Osteocyte (in vitro differentiated cells): ENCODE data around the gene KLHDC4. TPM values are rescaled to one million over a fixed set of nuclear protein-coding genes. Genes with fewer than 3 reads are reported as not detected.

Source experiments
- DNase-seq: peaks from one replicate; pipeline ENCODE4 v3.0.0; 2021; ENCODE audit warnings: mixed read lengths; ENCODE audit not compliant: unreplicated experiment; ENCODE audit errors: extremely low spot score
- H3K27ac Mint-ChIP-seq: one replicate; pipeline ENCODE4 v1.8.0; 2021; ENCODE audit warnings: mild to moderate bottlenecking, mixed read lengths; ENCODE audit not compliant: unreplicated experiment
- H3K27me3 Mint-ChIP-seq: one replicate; pipeline ENCODE4 v1.8.0; 2021; ENCODE audit warnings: mixed read lengths; ENCODE audit not compliant: unreplicated experiment
- H3K36me3 Mint-ChIP-seq: one replicate; pipeline ENCODE4 v1.8.0; 2021; ENCODE audit warnings: mixed read lengths; ENCODE audit not compliant: unreplicated experiment
- H3K4me1 Mint-ChIP-seq: one replicate; pipeline ENCODE4 v1.8.0; 2021; ENCODE audit warnings: mixed read lengths; ENCODE audit not compliant: unreplicated experiment
- H3K4me3 Mint-ChIP-seq: one replicate; pipeline ENCODE4 v1.8.0; 2021; ENCODE audit warnings: mild to moderate bottlenecking, moderate library complexity, mixed read lengths; ENCODE audit not compliant: unreplicated experiment
- H3K9me3 Mint-ChIP-seq: one replicate; pipeline ENCODE4 v1.8.0; 2021; ENCODE audit warnings: mixed read lengths; ENCODE audit not compliant: unreplicated experiment
- CTCF ChIP-seq: fragments of 200-600 bp; sonication (generic); IDR thresholded peaks from 2 replicates; pipeline ENCODE4 v1.5.0; 2021; ENCODE audit warnings: antibody characterized with exemption, mild to moderate bottlenecking, moderate library complexity
- total RNA-seq: library from RNA; stranded (reverse); gene quantifications from 2 replicates; pipeline ENCODE4 v1.2.1, GENCODE V29; 2021

The KLHDC4 gene
- total RNA-seq, 1 donor from 2014 or later = 31.0 TPM

DNA sequence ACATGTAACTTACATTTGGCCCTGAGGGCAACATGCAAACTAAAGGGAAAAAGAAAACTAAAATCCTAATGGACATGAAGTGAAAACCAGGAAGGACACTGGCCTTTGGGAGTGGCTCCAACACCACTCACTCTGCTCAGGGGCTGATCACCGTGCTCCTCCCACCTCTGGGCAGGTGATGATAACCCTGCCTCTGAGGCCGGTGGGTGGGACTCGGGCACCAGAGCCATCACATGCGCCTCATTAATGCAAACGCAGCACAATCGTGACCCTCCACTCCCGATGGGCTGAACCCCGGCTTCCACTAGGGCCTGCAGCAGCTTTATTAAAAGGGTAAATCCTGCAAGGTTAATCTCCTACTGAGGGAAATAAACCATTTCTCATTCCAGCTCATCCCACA, 4.7 kb downstream of the KLHDC4 start:
- no peak for DNase-seq
- no peak overlapping the region for H3K4me3 Mint-ChIP-seq
- H3K4me1 Mint-ChIP-seq = peaks cover 13% of the 10 kb centered on the region
- no peaks in the 10 kb centered on the region for H3K9me3 Mint-ChIP-seq
- TF ChIP-seq CTCF = no peak
- peaks cover 20% of the 10 kb centered on the region for H3K36me3 Mint-ChIP-seq
- no peak overlapping the region for H3K27ac Mint-ChIP-seq
- H3K27me3 Mint-ChIP-seq = no peaks in the 10 kb centered on the region

DNA sequence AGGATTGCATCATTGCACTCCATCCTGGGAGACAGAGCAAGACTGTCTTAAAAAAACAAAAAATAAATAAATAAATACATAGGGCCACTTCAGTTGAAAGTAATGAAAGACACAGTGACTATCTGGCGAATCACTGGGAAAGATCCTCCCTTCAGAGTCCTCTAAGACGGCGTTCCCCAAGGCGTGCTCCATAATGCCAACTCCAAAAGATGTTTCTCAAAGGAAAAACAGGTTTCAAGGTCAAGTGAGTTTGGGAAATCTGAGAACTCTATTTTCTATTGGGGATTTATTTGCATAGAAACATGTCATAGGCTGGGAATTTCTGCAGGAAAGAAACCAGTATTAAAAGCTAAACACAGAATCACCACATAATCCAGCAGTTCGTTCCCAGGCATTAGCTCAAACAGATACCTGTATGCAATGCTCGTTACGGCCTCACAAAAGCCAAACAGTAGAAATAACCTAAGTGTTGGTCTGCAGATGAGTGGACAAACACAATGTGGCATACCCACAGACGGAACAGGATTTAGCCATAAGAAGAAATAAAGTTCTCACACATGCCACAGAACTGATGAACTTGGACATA, 7.9 kb downstream of the KLHDC4 start:
- TF ChIP-seq CTCF = no peak
- Mint-ChIP-seq H3K27ac (no peak overlapping the region), H3K9me3 (no peaks in the 10 kb centered on the region), H3K27me3 (no peaks in the 10 kb centered on the region), H3K4me1 (no peaks in the 10 kb centered on the region), H3K36me3 (peaks cover 30% of the 10 kb centered on the region), H3K4me3 (no peak overlapping the region)
- DNase-seq = no peak

DNA sequence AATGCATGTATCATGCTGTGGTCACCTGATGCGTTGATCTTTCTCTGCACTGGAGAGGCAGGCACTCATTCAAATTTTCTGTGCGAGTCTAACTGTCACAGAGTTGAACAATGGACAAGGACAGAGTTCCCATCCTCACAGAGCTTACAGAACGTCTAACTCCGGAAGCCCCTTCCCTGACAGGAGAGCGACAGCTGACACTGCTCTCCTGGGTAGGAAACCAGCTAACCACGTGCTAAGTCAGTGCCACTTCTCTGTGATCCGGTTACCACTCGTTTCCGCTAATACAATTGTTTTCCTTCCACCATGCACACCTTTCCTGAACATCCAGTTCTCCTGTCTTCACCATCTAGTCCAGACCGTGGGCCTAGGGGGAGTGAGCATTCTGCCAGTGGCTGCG, 11.3 kb downstream of the KLHDC4 start:
- Mint-ChIP-seq H3K4me3 (no peak overlapping the region), H3K4me1 (no peaks in the 10 kb centered on the region), H3K27me3 (no peaks in the 10 kb centered on the region), H3K9me3 (no peaks in the 10 kb centered on the region), H3K27ac (no peak overlapping the region), H3K36me3 (peaks cover 34% of the 10 kb centered on the region)
- no peak for TF ChIP-seq CTCF
- no peak for DNase-seq

GRCh38 chr16:87747626-87748414, 18.0 kb downstream of the KLHDC4 start:
- Mint-ChIP-seq H3K27me3 (no peaks in the 10 kb centered on the region), H3K36me3 (peaks cover 29% of the 10 kb centered on the region), H3K9me3 (no peaks in the 10 kb centered on the region), H3K4me1 (no peaks in the 10 kb centered on the region), H3K27ac (no peak overlapping the region), H3K4me3 (no peak overlapping the region)
- no peak for DNase-seq
- no peak for TF ChIP-seq CTCF

DNA sequence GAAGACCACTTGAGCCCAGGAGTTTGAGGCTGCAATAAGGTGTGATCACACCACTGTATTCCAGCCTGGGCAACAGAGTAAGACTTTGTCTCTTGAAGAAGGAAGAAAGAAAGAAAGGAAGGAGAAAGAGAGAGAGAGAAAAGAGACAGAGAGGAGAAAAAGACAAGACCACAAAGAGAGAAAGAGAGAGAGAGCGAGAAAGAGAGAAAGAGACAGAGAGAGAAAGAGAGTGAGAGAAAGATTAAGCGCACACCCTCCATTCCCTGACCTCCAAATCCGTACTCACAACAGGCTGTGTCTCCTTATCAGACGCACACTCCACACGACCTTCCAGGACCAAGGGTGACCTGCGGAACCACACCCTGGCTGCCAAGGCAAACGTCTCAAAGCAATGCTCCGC, 19.6 kb downstream of the KLHDC4 start:
- H3K27me3 Mint-ChIP-seq = no peaks in the 10 kb centered on the region
- no peak for DNase-seq
- H3K9me3 Mint-ChIP-seq = no peaks in the 10 kb centered on the region
- H3K27ac Mint-ChIP-seq = no peak overlapping the region
- TF ChIP-seq CTCF = no peak
- H3K36me3 Mint-ChIP-seq = peaks cover 26% of the 10 kb centered on the region
- H3K4me3 Mint-ChIP-seq = no peak overlapping the region
- H3K4me1 Mint-ChIP-seq = no peaks in the 10 kb centered on the region
